Fibroblast of the aortic adventitia (primary cell): ENCODE measurements around the gene ATXN7L3. TPM values are rescaled to one million over a fixed set of nuclear protein-coding genes. Genes with fewer than 3 reads are reported as not detected.

Experiments
- DNase-seq: peaks from one replicate; pipeline ENCODE4 v3.0.0-alpha.2; 2010; ENCODE audit warnings: low read depth
- H3K4me3 ChIP-seq: 2 replicates; pipeline ENCODE4 v1.5.1; 2011; ENCODE audit warnings: low read depth, mild to moderate bottlenecking, control low read depth, low read length, moderate library complexity
- total RNA-seq: library from RNA; depleted of rRNA; stranded (reverse); fragments of >200 nt; gene quantifications from 2 replicates; pipeline ENCODE4 v1.2.3, GENCODE V29; 2012; ENCODE audit warnings: low replicate concordance
- TF ChIP-seq, protein P1 (sequence below): IDR thresholded peaks from 2 replicates; pipeline ENCODE4 v1.5.1; 2011; ENCODE audit warnings: mild to moderate bottlenecking, low read length, control low read depth, inconsistent platforms; ENCODE audit not compliant: insufficient read depth

Gene ATXN7L3
- total RNA-seq, 1 donor = 36.6 TPM

DNA sequence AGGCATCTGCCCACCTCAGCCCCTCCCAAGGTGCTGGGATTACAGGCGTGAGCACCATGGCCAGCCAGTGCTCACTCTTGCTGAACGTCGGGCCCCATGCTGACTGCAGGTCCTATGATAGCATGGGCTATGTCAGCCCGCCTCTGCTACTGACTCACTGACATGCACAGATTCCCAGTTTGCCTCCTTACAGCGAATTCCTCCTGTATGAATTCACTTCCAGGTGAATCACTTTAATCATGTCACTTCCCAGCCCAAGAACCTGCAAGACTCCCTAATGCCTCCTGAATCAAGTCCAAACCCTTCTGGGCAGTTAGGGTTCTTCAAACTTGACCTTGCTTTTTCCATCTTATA, 35.9 kb upstream of the ATXN7L3 start:
- TF ChIP-seq, protein P1, sequence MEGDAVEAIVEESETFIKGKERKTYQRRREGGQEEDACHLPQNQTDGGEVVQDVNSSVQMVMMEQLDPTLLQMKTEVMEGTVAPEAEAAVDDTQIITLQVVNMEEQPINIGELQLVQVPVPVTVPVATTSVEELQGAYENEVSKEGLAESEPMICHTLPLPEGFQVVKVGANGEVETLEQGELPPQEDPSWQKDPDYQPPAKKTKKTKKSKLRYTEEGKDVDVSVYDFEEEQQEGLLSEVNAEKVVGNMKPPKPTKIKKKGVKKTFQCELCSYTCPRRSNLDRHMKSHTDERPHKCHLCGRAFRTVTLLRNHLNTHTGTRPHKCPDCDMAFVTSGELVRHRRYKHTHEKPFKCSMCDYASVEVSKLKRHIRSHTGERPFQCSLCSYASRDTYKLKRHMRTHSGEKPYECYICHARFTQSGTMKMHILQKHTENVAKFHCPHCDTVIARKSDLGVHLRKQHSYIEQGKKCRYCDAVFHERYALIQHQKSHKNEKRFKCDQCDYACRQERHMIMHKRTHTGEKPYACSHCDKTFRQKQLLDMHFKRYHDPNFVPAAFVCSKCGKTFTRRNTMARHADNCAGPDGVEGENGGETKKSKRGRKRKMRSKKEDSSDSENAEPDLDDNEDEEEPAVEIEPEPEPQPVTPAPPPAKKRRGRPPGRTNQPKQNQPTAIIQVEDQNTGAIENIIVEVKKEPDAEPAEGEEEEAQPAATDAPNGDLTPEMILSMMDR = no peak
- no peak overlapping the region for H3K4me3 ChIP-seq
- DNase-seq = peak; percentile 23

GRCh38 chr17:44233582-44233981, 33.9 kb upstream of the ATXN7L3 start:
- H3K4me3 ChIP-seq = no peak overlapping the region
- no peak for DNase-seq
- TF ChIP-seq, protein P1 = no peak

DNA sequence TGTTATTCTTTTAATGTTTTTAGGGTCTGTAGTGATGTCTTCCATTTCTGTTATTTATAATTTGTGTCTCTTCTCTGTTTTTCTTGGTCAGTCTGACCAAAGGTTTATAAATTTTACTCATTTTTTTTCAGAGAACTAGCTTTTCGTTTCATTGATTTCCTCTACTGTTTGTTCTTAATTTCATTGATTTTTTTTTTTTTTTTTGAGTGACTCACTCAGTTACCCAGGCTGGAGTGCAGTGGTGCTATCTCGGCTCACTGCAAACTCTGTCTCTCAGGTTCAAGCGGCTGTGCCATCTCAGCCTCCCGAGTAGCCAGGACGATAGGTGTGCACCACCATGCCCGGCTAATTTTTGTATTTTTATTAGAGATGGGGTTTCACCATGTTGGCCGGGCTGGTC, 32.4 kb upstream of the ATXN7L3 start:
- TF ChIP-seq, protein P1 = no peak
- no peak for DNase-seq
- H3K4me3 ChIP-seq = no peak overlapping the region

DNA sequence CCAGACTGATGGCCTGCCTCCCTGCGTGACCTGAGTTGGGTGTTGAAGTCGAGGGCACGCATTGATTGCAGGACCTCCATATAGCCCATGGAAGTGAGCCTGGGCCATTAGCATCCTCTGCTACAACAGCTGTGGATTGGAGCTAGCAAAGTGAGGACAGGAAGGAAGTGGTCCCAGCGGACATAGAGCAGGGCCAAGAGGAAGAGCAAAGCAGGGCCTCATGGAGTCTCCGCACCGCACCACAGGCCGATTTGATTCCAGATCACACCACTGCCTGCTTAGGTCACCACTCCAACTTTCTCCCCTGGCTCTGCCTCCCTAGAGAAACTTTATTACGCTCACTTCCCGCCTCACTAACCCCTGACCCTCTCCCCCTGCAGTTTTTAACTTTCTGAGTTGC, 30.5 kb upstream of the ATXN7L3 start:
- TF ChIP-seq, protein P1 = no peak
- DNase-seq = no peak
- no peak overlapping the region for H3K4me3 ChIP-seq

- H3K4me3 ChIP-seq = no peak overlapping the region
- TF ChIP-seq, protein P1 = no peak
- DNase-seq = no peak
These were observed 29.4 kb upstream of the ATXN7L3 start for GRCh38 chr17:44229090-44229489.

DNA sequence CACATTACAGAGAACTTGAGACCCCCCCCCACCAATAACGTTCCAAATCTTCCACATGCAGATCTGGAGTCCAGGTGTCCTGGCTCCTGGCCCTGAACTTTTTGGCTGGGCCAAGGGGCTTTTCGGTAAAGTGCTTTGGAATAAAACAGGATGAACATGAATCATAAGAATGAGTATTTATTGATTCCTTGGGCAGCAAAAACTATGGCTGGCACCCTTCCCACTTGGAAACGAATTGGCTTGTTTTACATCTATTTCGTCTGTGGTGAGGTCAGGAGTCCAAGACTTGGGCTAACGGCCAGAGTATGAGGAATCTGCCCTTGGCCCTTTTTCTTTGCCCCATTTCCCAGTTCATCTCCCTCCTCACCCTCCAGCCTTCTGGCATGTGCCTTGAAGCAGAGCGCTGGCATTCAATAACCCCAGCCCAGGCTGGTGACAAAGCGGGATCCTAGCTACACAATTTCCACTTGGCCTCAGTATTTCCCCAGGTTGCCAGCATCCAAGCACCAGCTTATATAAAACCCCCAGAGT, 23.9 kb upstream of the ATXN7L3 start:
- TF ChIP-seq, protein P1 = no peak
- no peak overlapping the region for H3K4me3 ChIP-seq
- peak; percentile 94 for DNase-seq
